Ectodermal cell (in vitro differentiated cells): Measurements from ENCODE around the gene PRSS33.

Experiments used
- H3K27ac ChIP-seq: 2 replicates; pipeline ENCODE4 v1.7.0; 2013; ENCODE audit warnings: mild to moderate bottlenecking, low read depth, low read length; ENCODE audit not compliant: insufficient read depth, poor library complexity, severe bottlenecking
- H3K27me3 ChIP-seq: 2 replicates; pipeline ENCODE4 v1.7.0; 2013; ENCODE audit warnings: mild to moderate bottlenecking, low read length; ENCODE audit not compliant: insufficient read depth, control insufficient read depth, poor library complexity, severe bottlenecking
- H3K36me3 ChIP-seq: one replicate; pipeline ENCODE4 v1.7.0; 2013; ENCODE audit warnings: low read length; ENCODE audit not compliant: control insufficient read depth, insufficient read depth
- H3K4me1 ChIP-seq: one replicate; pipeline ENCODE4 v1.7.0; 2013; ENCODE audit warnings: low read length; ENCODE audit not compliant: control insufficient read depth, insufficient read depth
- H3K4me3 ChIP-seq: 2 replicates; pipeline ENCODE4 v1.7.0; 2013; ENCODE audit warnings: low read depth, low read length, control low read depth; ENCODE audit not compliant: insufficient read depth
- H3K9me3 ChIP-seq: 2 replicates; pipeline ENCODE4 v1.7.0; 2013; ENCODE audit warnings: mild to moderate bottlenecking, low read length, moderate library complexity; ENCODE audit not compliant: control insufficient read depth
- WGBS, 2 experiments: methylation state at CpG; one replicate each; pipeline ENCODE4 v1.1.7; 2013; ENCODE audit warnings: missing lambda C conversion rate in 2 of 2; 5-methylcytosine and 5-hydroxymethylcytosine counted together

The PRSS33 gene

DNA sequence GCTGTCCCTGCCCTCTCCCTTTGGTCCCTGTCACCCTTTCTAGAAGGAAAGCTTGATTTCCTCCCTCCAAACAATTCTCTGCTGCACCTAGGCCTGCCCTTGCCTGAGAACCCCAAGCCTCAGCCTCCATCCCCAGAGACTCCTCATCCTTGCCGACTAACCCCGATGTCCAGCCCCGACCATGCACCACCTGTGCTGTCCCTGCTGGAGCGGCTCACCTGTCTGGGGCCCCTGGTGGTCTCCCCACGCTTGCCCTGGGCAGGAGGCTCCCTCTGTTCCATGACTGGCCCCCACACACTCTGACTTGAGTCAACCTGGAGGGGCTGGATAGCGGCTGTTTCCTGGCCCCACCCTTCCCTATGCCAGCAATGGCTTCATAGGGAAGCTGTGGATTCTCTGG, 46.9 kb downstream of the PRSS33 start:
- Histone ChIP-seq H3K4me3 (no peak overlapping the region), H3K4me1 (no peaks in the 10 kb centered on the region), H3K27me3 (no peaks in the 10 kb centered on the region), H3K36me3 (no peaks in the 10 kb centered on the region), H3K27ac (no peak overlapping the region), H3K9me3 (no peaks in the 10 kb centered on the region)
- WGBS, 2 experiments = 91 to 95% methylated on average over 6 of the region's 6 CpGs

DNA sequence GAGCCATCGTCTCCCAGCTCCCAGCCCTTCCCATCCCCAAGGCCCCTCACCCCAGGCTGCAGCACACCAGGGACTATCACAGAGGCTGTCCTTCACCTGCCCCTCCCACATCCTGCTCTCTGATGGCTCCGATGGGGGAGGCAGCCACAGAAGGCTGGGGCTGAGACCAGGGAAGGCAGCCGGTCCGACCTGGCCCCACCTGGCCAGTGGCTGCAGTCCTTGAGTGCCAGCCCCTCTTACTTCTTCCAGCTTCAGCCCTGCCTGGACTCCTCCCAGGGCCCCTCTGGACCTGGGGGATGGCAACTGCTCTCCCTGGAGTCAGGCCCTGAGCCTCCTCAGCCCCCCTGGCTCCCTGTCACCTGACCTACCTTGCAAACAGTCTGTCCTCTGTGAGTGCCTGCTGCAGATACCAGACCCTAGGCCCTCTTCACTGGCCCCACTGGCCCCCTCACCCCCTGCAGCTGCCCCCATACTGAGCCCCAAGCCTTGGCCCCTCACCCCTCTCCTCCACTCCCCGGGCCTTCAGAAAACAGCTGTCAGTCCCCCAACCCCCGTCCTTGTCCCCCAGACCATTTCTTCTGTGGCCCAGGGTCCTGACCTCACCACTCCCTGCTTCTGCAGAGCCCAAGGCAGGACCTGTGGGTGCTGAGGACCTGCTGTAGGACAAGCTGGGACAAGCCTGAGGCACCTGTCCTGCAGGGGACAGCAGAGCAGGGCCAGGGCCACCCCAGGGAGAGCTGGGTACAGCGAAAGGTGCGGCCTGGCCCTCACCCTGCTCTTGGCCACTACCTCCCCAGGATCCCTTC, 47.5 kb downstream of the PRSS33 start:
- no peak overlapping the region for H3K27ac ChIP-seq
- WGBS, 2 experiments = 86% methylated on average over 8 of the region's 8 CpGs
- no peaks in the 10 kb centered on the region for H3K9me3 ChIP-seq
- no peaks in the 10 kb centered on the region for H3K27me3 ChIP-seq
- no peak overlapping the region for H3K4me3 ChIP-seq
- H3K4me1 ChIP-seq = no peaks in the 10 kb centered on the region
- no peaks in the 10 kb centered on the region for H3K36me3 ChIP-seq

DNA sequence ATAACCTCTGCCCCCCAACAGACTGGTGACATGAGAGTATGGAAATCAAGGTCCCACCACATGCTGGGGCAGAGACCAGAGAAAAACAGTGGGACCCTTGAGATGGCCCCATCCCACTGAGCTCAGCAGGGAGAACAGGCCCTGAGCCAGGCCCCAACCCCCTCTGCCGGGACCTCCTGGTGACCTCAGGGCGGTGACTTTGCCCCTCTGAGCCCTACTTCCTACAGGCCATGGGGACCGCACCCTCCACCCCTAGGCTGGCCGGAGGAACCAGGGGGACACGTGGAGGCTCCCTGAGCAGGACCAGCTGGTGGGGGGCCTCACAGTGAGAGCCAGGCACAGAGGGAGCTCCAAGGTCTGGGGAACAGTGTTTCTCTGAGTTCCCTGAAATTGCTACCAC, 48.7 kb downstream of the PRSS33 start:
- no peaks in the 10 kb centered on the region for H3K27me3 ChIP-seq
- H3K27ac ChIP-seq = no peak overlapping the region
- H3K9me3 ChIP-seq = no peaks in the 10 kb centered on the region
- WGBS, 2 experiments = 84 to 88% methylated on average over 5 of the region's 5 CpGs
- H3K36me3 ChIP-seq = no peaks in the 10 kb centered on the region
- no peaks in the 10 kb centered on the region for H3K4me1 ChIP-seq
- H3K4me3 ChIP-seq = no peak overlapping the region

- H3K27ac ChIP-seq = no peak overlapping the region
- no peaks in the 10 kb centered on the region for H3K27me3 ChIP-seq
- no peaks in the 10 kb centered on the region for H3K36me3 ChIP-seq
- H3K4me1 ChIP-seq = no peaks in the 10 kb centered on the region
- no peak overlapping the region for H3K4me3 ChIP-seq
- 78 to 80% methylated on average over 7 of the region's 7 CpGs for WGBS, 2 experiments
- H3K9me3 ChIP-seq = no peaks in the 10 kb centered on the region
Measured at GRCh38 chr16:2737895-2738418, 49.4 kb downstream of the PRSS33 start.

DNA sequence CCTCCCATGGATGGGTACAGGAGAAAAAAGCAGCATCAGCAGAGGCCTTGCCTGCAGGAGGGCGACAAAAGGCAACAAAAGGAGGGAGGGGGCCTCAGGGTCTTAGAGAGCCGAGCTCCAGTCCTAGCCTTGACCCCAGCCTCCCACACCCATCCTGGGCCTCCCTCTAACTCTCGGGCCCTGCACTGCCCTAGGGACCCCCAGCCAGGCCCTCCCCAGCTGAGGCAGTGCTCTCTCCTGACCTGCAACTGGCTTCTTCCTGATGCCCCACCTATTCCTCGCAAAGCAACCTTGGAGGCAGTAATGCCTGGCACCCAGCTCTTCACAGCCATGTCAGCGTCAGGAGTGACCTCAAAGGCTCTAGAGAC, 50.1 kb downstream of the PRSS33 start:
- no peaks in the 10 kb centered on the region for H3K4me1 ChIP-seq
- H3K9me3 ChIP-seq = no peaks in the 10 kb centered on the region
- no peaks in the 10 kb centered on the region for H3K36me3 ChIP-seq
- H3K4me3 ChIP-seq = no peak overlapping the region
- H3K27ac ChIP-seq = no peak overlapping the region
- WGBS, 2 experiments = 65 to 68% methylated on average over 5 of the region's 5 CpGs
- no peaks in the 10 kb centered on the region for H3K27me3 ChIP-seq

DNA sequence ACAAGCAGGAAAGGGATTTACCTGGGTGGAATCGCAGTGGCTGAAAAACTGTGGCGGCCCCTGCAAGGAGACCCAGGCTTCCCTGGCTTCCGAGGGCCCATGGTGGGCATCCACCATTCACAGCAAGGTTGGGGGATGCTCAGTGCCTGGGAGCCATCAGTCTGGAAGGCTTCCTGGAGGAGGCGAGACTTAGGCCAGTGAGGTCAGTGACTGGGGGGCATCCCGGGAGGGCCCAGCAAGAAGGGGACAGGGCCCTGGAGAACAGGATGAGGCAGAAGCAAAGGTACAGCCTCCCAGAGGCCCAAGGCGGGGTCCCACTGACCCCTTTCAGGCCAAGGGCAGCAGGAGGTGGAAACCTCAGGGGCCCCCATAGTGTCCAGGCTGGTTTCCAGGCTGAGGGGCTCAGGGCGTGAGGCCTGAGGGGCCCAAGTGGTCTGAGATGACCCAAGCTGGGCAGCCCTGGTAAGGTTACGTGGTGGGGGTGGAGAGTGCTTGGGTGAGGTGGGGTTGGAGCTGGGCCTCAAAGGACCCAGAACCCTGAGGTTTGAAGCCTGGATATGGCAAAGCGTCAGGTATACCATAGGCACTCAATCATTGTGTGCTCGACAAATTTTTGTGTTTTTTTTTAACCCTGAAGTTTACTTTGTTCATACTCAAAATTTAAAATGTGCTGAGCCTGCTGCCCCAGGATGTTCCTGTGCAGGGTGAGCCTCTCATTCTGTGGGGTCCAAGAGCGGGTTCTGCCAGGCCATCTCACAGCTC, 50.7 kb downstream of the PRSS33 start:
- H3K27me3 ChIP-seq = no peaks in the 10 kb centered on the region
- H3K4me3 ChIP-seq = no peak overlapping the region
- 92 to 93% methylated on average over 11 of the region's 11 CpGs for WGBS, 2 experiments

GRCh38 chr16:2734844-2735515, 52.4 kb downstream of the PRSS33 start:
- H3K4me3 ChIP-seq = no peak overlapping the region
- 92 to 94% methylated on average over 9 to 10 of the region's 10 CpGs for WGBS, 2 experiments

More for the DNA sequence above, 50.7 kb downstream of the PRSS33 start:
- Histone ChIP-seq H3K36me3 (no peaks in the 10 kb centered on the region), H3K27ac (no peak overlapping the region), H3K4me1 (no peaks in the 10 kb centered on the region), H3K9me3 (no peaks in the 10 kb centered on the region)

More at GRCh38 chr16:2734844-2735515, 52.4 kb downstream of the PRSS33 start:
- Histone ChIP-seq H3K4me1 (no peaks in the 10 kb centered on the region), H3K9me3 (no peaks in the 10 kb centered on the region), H3K36me3 (no peaks in the 10 kb centered on the region), H3K27me3 (no peaks in the 10 kb centered on the region), H3K27ac (no peak overlapping the region)
